Spinal cord (tissue), 10 donors: Measurements from ENCODE around the gene NFATC2IP. TPM values are rescaled to one million over a fixed set of nuclear protein-coding genes. Genes with fewer than 3 reads are reported as not detected.
A peak's percentile ranks its signal among the peaks of the same experiment; 100 is the strongest.
"Not testable (repeated sequence)": the region's sequence is repeated elsewhere in the genome, so short reads cannot be mapped to it uniquely, and the experiment has no call there.

Experiments
- DNase-seq, 6 donors: peaks; one replicate each; pipeline versions ENCODE4 v3.0.0 to v3.0.0-alpha.2; 2013 to 2015; ENCODE audit warnings: low spot score in 6 of 6, low read depth in 4 of 6
- H3K27ac ChIP-seq: one replicate; pipeline ENCODE4 v1.5.1; 2013; ENCODE audit warnings: low read depth, low read length, control low read depth
- H3K27me3 ChIP-seq: one replicate; pipeline ENCODE4 v1.6.1; 2013; ENCODE audit warnings: low read length; ENCODE audit not compliant: control insufficient read depth, insufficient read depth
- H3K36me3 ChIP-seq: one replicate; pipeline ENCODE4 v1.6.1; 2013; ENCODE audit warnings: low read length; ENCODE audit not compliant: control insufficient read depth, insufficient read depth
- H3K4me1 ChIP-seq: one replicate; pipeline ENCODE4 v1.6.1; 2013; ENCODE audit warnings: low read length; ENCODE audit not compliant: control insufficient read depth, insufficient read depth
- H3K4me3 ChIP-seq: one replicate; pipeline ENCODE4 v1.5.1; 2013; ENCODE audit warnings: low read depth, low read length, control low read depth
- H3K9me3 ChIP-seq: one replicate; pipeline ENCODE4 v1.6.1; 2013; ENCODE audit warnings: low read length; ENCODE audit not compliant: control insufficient read depth, insufficient read depth
- WGBS: methylation state at CpG from one replicate; pipeline ENCODE4 v1.1.5; 2013; ENCODE audit warnings: missing lambda C conversion rate; ENCODE audit not compliant: insufficient coverage; 5-methylcytosine and 5-hydroxymethylcytosine counted together
- polyA plus RNA-seq, 2 donors: library from polyadenylated mRNA; unstranded; fragments of 120-200 nt; gene quantifications; one replicate each; pipeline ENCODE4 v1.2.1, GENCODE V29; 2013; ENCODE audit not compliant: insufficient read length in 2 of 2
- total RNA-seq, 2 donors: library from RNA; depleted of rRNA in 1 of 2; stranded (reverse); fragments of 120-200 nt in 1 of 2; fragments of >200 nt in 1 of 2; gene quantifications; one replicate each; pipeline versions ENCODE4 v1.2.3 to v1.2.4, GENCODE V29; 2013 to 2014
- donor health status: healthy.

NFATC2IP gene
- total and polyA plus RNA-seq, 4 donors, result 26.3 to 70.8 (median 32.0) TPM

GRCh38 chr16:28958836-28959235 is 8.1 kb downstream of the NFATC2IP start:
- Histone ChIP-seq H3K27me3 (no peaks in the 10 kb centered on the region), H3K36me3 (peaks cover 74% of the 10 kb centered on the region), H3K4me3 (no peak overlapping the region), H3K4me1 (no peaks in the 10 kb centered on the region), H3K27ac (no peak overlapping the region), H3K9me3 (no peaks in the 10 kb centered on the region)
- DNase-seq, result no peak
- WGBS, result 96% methylated on average over 3 of the region's 6 CpGs

GRCh38 chr16:28964072-28964471 is 13.3 kb downstream of the NFATC2IP start:
- H3K9me3 ChIP-seq, result no peaks in the 10 kb centered on the region
- H3K4me1 ChIP-seq, result no peaks in the 10 kb centered on the region
- DNase-seq, result no peak
- H3K36me3 ChIP-seq, result peaks cover 46% of the 10 kb centered on the region
- H3K27ac ChIP-seq, result no peak overlapping the region
- H3K27me3 ChIP-seq, result no peaks in the 10 kb centered on the region
- no peak overlapping the region for H3K4me3 ChIP-seq
- WGBS, result 100% methylated on average over 1 of the region's 3 CpGs

- no peak overlapping the region for H3K4me3 ChIP-seq
- no peaks in the 10 kb centered on the region for H3K27me3 ChIP-seq
- WGBS, result 100% methylated on average over 2 of the region's 2 CpGs
- no peak overlapping the region for H3K27ac ChIP-seq
- no peak for DNase-seq
- H3K4me1 ChIP-seq, result no peaks in the 10 kb centered on the region
- peaks cover 41% of the 10 kb centered on the region for H3K36me3 ChIP-seq
- no peaks in the 10 kb centered on the region for H3K9me3 ChIP-seq
These were observed 13.8 kb downstream of the NFATC2IP start for GRCh38 chr16:28964496-28964895.

- H3K36me3 ChIP-seq, result peaks cover 30% of the 10 kb centered on the region
- no peak overlapping the region for H3K27ac ChIP-seq
- no CpG with 5 or more reads among the region's 4 CpGs for WGBS
- DNase-seq, result no peak
- H3K4me3 ChIP-seq, result no peak overlapping the region
- no peaks in the 10 kb centered on the region for H3K4me1 ChIP-seq
- H3K27me3 ChIP-seq, result no peaks in the 10 kb centered on the region
- no peaks in the 10 kb centered on the region for H3K9me3 ChIP-seq
These were observed 16.4 kb downstream of the NFATC2IP start for GRCh38 chr16:28967156-28967555.

DNA sequence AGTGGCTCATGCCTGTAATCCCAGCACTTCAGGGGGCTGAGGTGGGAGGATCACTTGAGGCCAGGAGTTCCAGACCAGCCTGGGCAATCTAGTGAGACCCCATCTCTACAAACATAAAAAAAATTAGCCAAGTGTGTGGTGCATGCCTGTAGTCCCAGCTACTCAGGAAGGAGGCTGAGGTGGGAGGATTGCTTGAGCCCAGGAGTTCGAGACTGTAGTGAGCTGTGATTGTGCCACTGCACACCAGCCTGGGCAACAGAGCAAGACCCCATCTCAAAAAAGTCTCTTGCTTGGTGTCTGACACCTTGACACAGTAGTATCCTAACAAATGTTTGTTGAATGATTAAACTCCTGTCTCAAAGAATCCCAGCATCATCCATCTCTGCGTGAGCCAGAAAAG is 19.0 kb downstream of the NFATC2IP start:
- H3K9me3 ChIP-seq, H3K4me1 ChIP-seq, H3K36me3 ChIP-seq, DNase-seq, H3K27me3 ChIP-seq, H3K27ac ChIP-seq, H3K4me3 ChIP-seq: not testable (repeated sequence)
- 88% methylated on average over 1 of the region's 2 CpGs for WGBS

DNA sequence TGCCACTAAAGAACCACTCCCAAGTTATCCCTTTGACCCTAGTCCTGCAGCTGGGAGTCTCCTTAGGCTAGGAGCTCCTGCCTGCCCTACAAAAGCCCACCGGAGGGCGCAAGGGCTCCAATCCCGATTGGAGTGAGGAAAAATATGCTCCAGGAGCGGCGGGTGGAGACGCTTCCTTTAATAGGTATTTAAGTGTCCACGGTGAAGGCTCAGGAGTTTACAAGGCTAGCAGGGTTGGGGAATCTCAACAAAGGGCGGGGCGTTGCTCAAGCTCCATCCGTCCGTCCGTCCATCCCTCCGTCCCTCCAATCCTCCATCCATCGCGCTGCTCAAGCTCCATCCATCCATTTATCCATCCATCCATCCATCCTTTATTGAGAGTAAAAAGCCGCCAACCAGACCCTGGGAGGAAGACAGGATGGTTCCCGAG is 23.3 kb downstream of the NFATC2IP start:
- DNase-seq, result peak; percentile 17 to 92 (median 52)
- H3K4me1 ChIP-seq, result peaks cover 19% of the 10 kb centered on the region
- no peaks in the 10 kb centered on the region for H3K27me3 ChIP-seq
- 0% methylated on average over 15 of the region's 17 CpGs for WGBS
- peak overlapping the region; percentile 92 for H3K27ac ChIP-seq
- peak overlapping the region; percentile 93 for H3K4me3 ChIP-seq
- peaks cover 13% of the 10 kb centered on the region for H3K36me3 ChIP-seq
- H3K9me3 ChIP-seq, result no peaks in the 10 kb centered on the region

DNA sequence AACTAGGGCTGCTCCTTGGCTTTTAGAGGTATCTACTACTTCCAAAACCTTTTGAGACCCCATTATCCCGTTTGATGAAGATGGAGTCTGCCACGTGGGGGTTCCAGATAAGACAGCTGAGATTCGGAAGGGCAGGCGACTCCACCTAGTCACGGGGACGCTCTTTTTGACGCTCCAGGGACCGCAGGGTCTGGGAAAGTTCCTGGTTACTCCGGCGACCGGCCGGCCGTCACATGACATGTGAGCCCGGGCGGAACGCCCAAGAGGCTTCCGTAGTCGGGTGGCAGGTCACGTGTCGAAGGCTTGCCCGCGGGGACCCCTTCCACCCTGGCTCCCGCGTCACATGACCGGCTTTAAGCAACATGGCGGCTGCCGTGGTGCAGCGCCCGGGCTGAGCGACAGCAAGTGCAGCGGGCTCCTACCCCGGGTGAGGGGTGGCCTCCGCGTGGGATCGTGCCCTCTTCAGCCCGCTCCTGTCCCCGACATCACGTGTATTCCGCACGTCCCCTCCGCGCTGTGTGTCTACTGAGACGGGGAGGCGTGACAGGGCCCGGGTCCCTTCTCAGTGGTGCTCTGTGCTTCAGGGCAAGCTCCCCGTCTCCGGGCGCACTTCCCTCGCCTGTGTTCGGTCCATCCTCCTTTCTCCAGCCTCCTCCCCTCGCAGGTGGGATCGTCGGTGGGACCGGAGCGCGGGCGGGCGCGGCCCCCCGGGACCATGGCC is 23.9 kb downstream of the NFATC2IP start, which contains the start of gene SPNS1:
SPNS1 (plus strand) TSS at position 342 of the 721 bp plus-strand sequence; CDS start at position 716, 374 bp downstream.
- DNase-seq, result peak; percentile 91 to 99 (median 94)
- Histone ChIP-seq H3K4me3 (peak within 1 kb of the TSS; percentile 93), H3K27ac (peak within 1 kb of the TSS; percentile 92), H3K9me3 (no peaks in the 10 kb centered on the region), H3K36me3 (peaks cover 19% of the 10 kb centered on the region), H3K4me1 (peaks cover 19% of the 10 kb centered on the region), H3K27me3 (no peaks in the 10 kb centered on the region)
- under 1% methylated on average over 60 of the region's 60 CpGs for WGBS

DNA sequence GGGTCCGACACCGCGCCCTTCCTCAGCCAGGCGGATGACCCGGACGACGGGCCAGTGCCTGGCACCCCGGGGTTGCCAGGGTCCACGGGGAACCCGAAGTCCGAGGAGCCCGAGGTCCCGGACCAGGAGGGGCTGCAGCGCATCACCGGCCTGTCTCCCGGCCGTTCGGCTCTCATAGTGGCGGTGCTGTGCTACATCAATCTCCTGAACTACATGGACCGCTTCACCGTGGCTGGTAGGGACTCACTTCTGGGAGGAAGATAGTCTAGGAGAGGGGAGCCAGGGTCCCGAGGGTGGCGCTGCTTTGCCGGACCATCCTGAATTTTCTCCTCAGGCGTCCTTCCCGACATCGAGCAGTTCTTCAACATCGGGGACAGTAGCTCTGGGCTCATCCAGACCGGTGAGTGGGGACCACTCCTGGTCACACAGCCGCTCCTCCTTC is 24.4 kb downstream of the NFATC2IP start:
- no peak overlapping the region for H3K27ac ChIP-seq
- H3K27me3 ChIP-seq, result no peaks in the 10 kb centered on the region
- H3K4me3 ChIP-seq, result peak overlapping the region; percentile 93
- H3K36me3 ChIP-seq, result peaks cover 21% of the 10 kb centered on the region
- peaks cover 19% of the 10 kb centered on the region for H3K4me1 ChIP-seq
- no peaks in the 10 kb centered on the region for H3K9me3 ChIP-seq
- WGBS, result 10% methylated on average over 27 of the region's 30 CpGs
- peak in 1 of 6 donors; percentile 1 for DNase-seq

DNA sequence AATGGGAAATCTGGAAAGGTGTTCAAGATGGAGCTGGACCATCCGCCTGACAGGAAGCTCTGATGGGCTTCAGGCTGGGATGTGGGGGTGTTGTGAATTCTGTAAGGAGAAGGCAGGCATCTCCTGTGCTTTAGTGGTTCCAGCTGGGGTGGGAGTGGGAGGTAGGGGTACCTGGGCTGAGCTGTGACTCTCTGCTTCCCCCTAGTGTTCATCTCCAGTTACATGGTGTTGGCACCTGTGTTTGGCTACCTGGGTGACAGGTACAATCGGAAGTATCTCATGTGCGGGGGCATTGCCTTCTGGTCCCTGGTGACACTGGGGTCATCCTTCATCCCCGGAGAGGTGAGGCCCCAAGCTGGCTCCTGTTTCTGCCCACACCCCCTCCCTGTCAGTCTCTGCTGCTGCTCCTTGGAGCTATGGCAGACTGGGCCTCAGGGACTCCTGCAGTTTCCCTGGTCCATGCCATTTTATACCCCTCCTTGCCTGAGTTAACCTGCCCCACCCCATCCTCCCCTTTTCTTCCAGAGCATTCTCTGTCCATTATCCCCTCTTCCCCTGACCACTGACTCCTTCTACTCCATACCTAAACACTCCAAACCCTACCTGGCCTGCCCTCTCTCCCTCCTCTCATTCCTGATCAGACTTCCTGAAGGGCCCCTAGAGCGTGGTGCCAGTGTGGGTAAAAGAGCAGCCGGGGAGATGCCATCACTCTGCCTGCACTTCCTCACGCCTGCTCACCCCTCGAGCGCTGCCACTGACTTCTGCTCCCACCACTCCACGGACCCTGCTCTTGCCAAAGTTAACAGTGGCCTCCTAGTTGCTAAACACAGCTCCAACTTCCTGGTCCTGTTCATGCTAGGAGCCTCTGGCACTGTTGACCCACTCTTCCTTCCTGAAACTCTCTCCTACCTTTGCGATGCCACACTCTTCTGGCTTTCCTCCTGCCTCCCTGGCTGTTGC is 27.2 kb downstream of the NFATC2IP start:
- WGBS, result 83% methylated on average over 11 of the region's 11 CpGs
- DNase-seq, result peak in 1 of 6 donors; percentile 8
- no peak overlapping the region for H3K4me3 ChIP-seq
- no peak overlapping the region for H3K27ac ChIP-seq
- H3K9me3 ChIP-seq, result no peaks in the 10 kb centered on the region
- H3K36me3 ChIP-seq, result peaks cover 48% of the 10 kb centered on the region
- peaks cover 19% of the 10 kb centered on the region for H3K4me1 ChIP-seq
- H3K27me3 ChIP-seq, result no peaks in the 10 kb centered on the region
